K562 (cell line): ENCODE data around the gene SCAMP1. TPM values are rescaled to one million over a fixed set of nuclear protein-coding genes. Genes with fewer than 3 reads are reported as not detected.

ENCODE experiments used
- E2F6 ChIP-seq, 2 experiments: IDR thresholded peaks; 2 replicates each; pipeline ENCODE4 v1.6.1; 2011; ENCODE audit warnings: borderline replicate concordance in 1 of 2, control low read depth in 1 of 2, low read depth in 1 of 2, low read length in 1 of 2, mild to moderate bottlenecking in 1 of 2, mixed read lengths in 1 of 2, moderate library complexity in 1 of 2; ENCODE audit not compliant: insufficient read depth in 1 of 2, insufficient read length in 1 of 2, poor library complexity in 1 of 2, severe bottlenecking in 1 of 2; ENCODE audit errors: extremely low read depth in 1 of 2
- NFIC ChIP-seq: fragments of 450-650 bp; IDR thresholded peaks from 2 replicates; pipeline ENCODE4 v1.6.1; 2017; ENCODE audit warnings: mild to moderate bottlenecking, inconsistent platforms
- PREB ChIP-seq: sonication (generic); formaldehyde crosslinking; IDR thresholded peaks from 2 replicates; pipeline ENCODE4 v1.8.1; 2023; ENCODE audit warnings: mild to moderate bottlenecking, missing genetic modification reagents
- REST ChIP-seq, 2 experiments: fragments of 450-650 bp; formaldehyde crosslinking in 1 of 2; IDR thresholded peaks; 2 replicates each; pipeline versions ENCODE4 v1.4.0 to v1.6.1; 2014 to 2020; ENCODE audit warnings: mild to moderate bottlenecking in 2 of 2, borderline replicate concordance in 1 of 2, low read depth in 1 of 2
- SAP30 ChIP-seq: fragments of 200-600 bp; sonication (generic); IDR thresholded peaks from 2 replicates; pipeline ENCODE4 v1.6.1; 2012; ENCODE audit warnings: borderline replicate concordance, low read depth, mild to moderate bottlenecking, moderate library complexity, low read length, control low read depth, inconsistent platforms; ENCODE audit not compliant: insufficient read depth, poor library complexity, severe bottlenecking
- TAF9B ChIP-seq: fragments of 450-650 bp; IDR thresholded peaks from 2 replicates; pipeline ENCODE4 v1.6.1; 2018; ENCODE audit warnings: mild to moderate bottlenecking; ENCODE audit not compliant: partially characterized antibody
- TGIF2 ChIP-seq: sonication (generic); formaldehyde crosslinking; IDR thresholded peaks from 2 replicates; pipeline ENCODE4 v1.8.1; 2022; ENCODE audit warnings: mild to moderate bottlenecking, missing genetic modification reagents, moderate library complexity
- TSHZ1 ChIP-seq: fragments of 250-450 bp; sonication (Bioruptor Pico); IDR thresholded peaks from 2 replicates; pipeline ENCODE4 v1.4.0; 2020; ENCODE audit warnings: mild to moderate bottlenecking, moderate library complexity
- ZBTB26 ChIP-seq: fragments of 450-650 bp; formaldehyde crosslinking; IDR thresholded peaks from 2 replicates; pipeline ENCODE4 v1.4.0; 2022; ENCODE audit warnings: missing genetic modification characterization
- ZNF165 ChIP-seq: fragments of 250-450 bp; sonication (Bioruptor Pico); IDR thresholded peaks from 2 replicates; pipeline ENCODE4 v1.4.0; 2020; ENCODE audit warnings: borderline replicate concordance
- ZNF24 ChIP-seq: fragments of 450-650 bp; IDR thresholded peaks from 2 replicates; pipeline ENCODE4 v1.6.1; 2016
- ZNF76 ChIP-seq: fragments of 250-450 bp; sonication (Bioruptor Pico); IDR thresholded peaks from 2 replicates; pipeline ENCODE4 v1.4.0; 2020; ENCODE audit warnings: mild to moderate bottlenecking, moderate library complexity, borderline replicate concordance
- polyA plus RNA-seq, 8 experiments: library from polyadenylated mRNA; depleted of rRNA in 4 of 8; stranded (reverse) in 5 of 8; unstranded in 3 of 8; fragments of >200 nt; fragmentation: Nextera tagmentation in 2 of 8; fragmentation: Illumina TruSeq in 1 of 8; extraction: Ambion mirVana in 2 of 8; extraction: Trizol in 1 of 8; gene quantifications; 2 replicates each; pipeline versions ENCODE4 v1.2.1 to v1.2.3, GENCODE V29; 2011 to 2014; ENCODE audit warnings: inconsistent platforms in 1 of 8, missing spikeins in 1 of 8
- total RNA-seq, 7 experiments: library from RNA; depleted of rRNA in 6 of 7; stranded (reverse); fragments of >200 nt in 6 of 7; fragmentation: Illumina TruSeq in 2 of 7; extraction: Trizol in 2 of 7; gene quantifications; 2 replicates each; pipeline versions ENCODE4 v1.2.1 to v1.2.3, GENCODE V29; 2011 to 2021; ENCODE audit warnings: low replicate concordance in 1 of 7

SCAMP1 gene
- total and polyA plus RNA-seq, 9 of the 15 experiments (the other 6 are each of a cell fraction or from before 2014, with no cell fraction given) = 5.4 to 23.9 (median 13.8) TPM

GRCh38 chr5:78360674-78360923 lies 182 bp downstream of the SCAMP1 start (continued):
- TF ChIP-seq E2F6 (IDR thresholded peaks at IDR 0.05; ENCODE audit: borderline replicate concordance in 1 of 2, extremely low read depth in 1 of 2, insufficient read depth in 1 of 2, insufficient read length in 1 of 2, low read depth in 1 of 2, low read length in 1 of 2, poor library complexity in 1 of 2, severe bottlenecking in 1 of 2) (no peak), TAF9B (no peak), SAP30 (peak; percentile 3), ZNF76 (CRISPR knock-in tag) (no peak), TGIF2 (CRISPR knock-in tag) (no peak), ZNF165 (CRISPR knock-in tag) (0 out of 2 replicates have a peak, but pooled peaks have one; percentile 49), TSHZ1 (no peak), PREB (CRISPR knock-in tag) (no peak), NFIC (no peak; the same call in 1 of the 2 replicates), ZBTB26 (no peak), ZNF24 (no peak), REST (IDR thresholded peaks at IDR 0.05; ENCODE audit: borderline replicate concordance) (no peak), REST (CRISPR knock-in tag; IDR thresholded peaks at IDR 0.05; ENCODE audit: low read depth) (no peak)
